Adrenal gland (tissue), 5 donors: Measurements from ENCODE around the gene ZFYVE1.

Experiments used
- CTCF ChIP-seq, 6 experiments: fragments of 450-650 bp in 4 of 6; fragments of 200-600 bp in 2 of 6; sonication (generic) in 1 of 6; IDR thresholded peaks; 1 replicate in 5 of 6; 2 replicates in 1 of 6; pipeline versions ENCODE4 v1.5.1 to v1.8.0; 2016 to 2021; ENCODE audit warnings: antibody characterized with exemption in 6 of 6, mild to moderate bottlenecking in 2 of 6, moderate library complexity in 1 of 6
- POLR2A ChIP-seq, 2 donors: fragments of 450-650 bp; IDR thresholded peaks; one replicate each; pipeline ENCODE4 v1.6.1; 2017; ENCODE audit warnings: antibody characterized with exemption in 2 of 2, mild to moderate bottlenecking in 2 of 2, moderate library complexity in 1 of 2
- donor health status: DM: no; HTN: no; CAD: no.

DNA sequence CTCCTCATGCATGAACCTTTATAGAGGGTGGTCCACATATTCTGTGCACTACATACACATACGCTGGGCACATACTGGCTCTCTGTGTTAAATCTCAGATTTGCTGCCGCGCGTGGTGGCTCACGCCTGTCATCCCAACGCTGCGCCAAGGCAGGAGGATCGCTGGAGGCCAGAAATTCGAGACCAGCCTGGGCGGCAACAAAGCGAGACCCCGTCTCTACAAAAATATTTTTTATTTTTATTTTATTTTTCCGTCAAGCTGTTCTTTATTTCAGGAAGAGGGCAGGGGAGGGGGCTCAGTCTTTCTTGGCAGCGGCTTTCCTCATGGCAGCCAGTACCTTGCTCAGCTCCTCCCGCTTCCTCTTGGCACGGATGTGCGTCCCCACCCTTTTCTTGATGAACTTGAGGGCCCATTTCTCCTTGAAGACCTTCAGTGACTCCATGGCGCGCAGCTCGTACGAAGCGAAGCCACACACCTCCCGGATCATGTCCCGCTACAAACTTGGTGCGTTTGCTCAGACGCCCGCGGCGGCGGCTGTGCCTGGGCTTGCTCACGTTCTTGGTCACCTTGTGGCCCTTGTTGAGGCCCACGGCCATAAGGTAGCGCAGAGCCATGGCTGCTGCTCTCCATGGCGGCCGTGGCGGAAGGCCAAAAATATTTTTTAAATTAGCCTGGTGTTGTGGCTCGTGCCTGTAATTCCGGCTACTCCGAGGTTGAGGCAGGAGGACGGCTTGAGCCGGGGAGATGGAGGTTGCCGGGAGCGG lies 97.4 kb downstream of the ZFYVE1 start:
- no peak for TF ChIP-seq CTCF (IDR thresholded peaks at IDR 0.05)
- no peak for TF ChIP-seq POLR2A (IDR thresholded peaks at IDR 0.05)
